ENCODE data around the gene CCDC15.
"Not testable (repeated sequence)": the region's sequence is repeated elsewhere in the genome, so short reads cannot be mapped to it uniquely, and the experiment has no call there.

DNA sequence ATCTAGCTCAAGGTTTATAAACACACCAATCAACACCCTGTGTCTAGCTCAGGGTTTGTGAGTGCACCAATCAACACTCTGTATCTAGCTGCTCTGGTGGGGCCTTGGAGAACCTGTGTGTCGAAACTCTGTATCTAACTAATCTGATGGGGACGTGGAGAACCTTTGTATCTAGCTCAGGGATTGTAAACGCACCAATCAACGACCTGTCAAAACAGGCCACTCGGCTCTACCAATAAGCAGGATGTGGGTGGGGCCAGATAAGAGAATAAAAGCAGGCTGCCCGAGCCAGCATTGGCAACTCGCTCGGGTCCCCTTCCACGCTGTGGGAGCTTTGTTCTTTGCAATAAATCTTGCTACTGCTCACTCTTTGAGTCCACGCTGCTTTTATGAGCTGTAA, 136.1 kb downstream of the CCDC15 start:
- TF ChIP-seq, protein P1, sequence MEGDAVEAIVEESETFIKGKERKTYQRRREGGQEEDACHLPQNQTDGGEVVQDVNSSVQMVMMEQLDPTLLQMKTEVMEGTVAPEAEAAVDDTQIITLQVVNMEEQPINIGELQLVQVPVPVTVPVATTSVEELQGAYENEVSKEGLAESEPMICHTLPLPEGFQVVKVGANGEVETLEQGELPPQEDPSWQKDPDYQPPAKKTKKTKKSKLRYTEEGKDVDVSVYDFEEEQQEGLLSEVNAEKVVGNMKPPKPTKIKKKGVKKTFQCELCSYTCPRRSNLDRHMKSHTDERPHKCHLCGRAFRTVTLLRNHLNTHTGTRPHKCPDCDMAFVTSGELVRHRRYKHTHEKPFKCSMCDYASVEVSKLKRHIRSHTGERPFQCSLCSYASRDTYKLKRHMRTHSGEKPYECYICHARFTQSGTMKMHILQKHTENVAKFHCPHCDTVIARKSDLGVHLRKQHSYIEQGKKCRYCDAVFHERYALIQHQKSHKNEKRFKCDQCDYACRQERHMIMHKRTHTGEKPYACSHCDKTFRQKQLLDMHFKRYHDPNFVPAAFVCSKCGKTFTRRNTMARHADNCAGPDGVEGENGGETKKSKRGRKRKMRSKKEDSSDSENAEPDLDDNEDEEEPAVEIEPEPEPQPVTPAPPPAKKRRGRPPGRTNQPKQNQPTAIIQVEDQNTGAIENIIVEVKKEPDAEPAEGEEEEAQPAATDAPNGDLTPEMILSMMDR (IDR thresholded peaks at IDR 0.05; ENCODE audit: borderline replicate concordance, extremely low read depth, low read length, poor library complexity, severe bottlenecking) = not testable (repeated sequence)
- not testable (repeated sequence) for TF ChIP-seq EZH2 (IDR thresholded peaks at IDR 0.05; ENCODE audit: borderline replicate concordance, low read depth, low read length, severe bottlenecking)
